ENCODE results near the gene NELFCD. TPM values are rescaled to one million over a fixed set of nuclear protein-coding genes. Genes with fewer than 3 reads are reported as not detected.

Gene NELFCD
- total RNA-seq, 1 experiment from 2014 or later: 179 TPM

GRCh38 chr20:58938541-58938940 is 42.5 kb upstream of the NELFCD start:
- DNase-seq: no peak
- Mint-ChIP-seq H3K27ac (ENCODE audit: unreplicated experiment) (no peak overlapping the region), H3K9me3 (ENCODE audit: low read depth, unreplicated experiment) (no peaks in the 10 kb centered on the region), H3K27me3 (ENCODE audit: unreplicated experiment) (no peaks in the 10 kb centered on the region), H3K4me3 (ENCODE audit: low read depth, unreplicated experiment) (no peak overlapping the region), H3K36me3 (ENCODE audit: insufficient read depth, unreplicated experiment) (no peaks in the 10 kb centered on the region), H3K4me1 (ENCODE audit: low read depth, unreplicated experiment) (no peaks in the 10 kb centered on the region)
- no peak for TF ChIP-seq CTCF (IDR thresholded peaks at IDR 0.05; ENCODE audit: unreplicated experiment)
- no TSS peak for BruUV-seq (replicated peaks)
- intact Hi-C loops (cut with micrococcal nuclease; ENCODE audit: unreplicated experiment): no loop called here
- CTCF ChIA-PET: interaction anchor here (0.7 kb wide), 1 partner anchor 206 kb away, joined by 4 read pairs; no protein-coding TSS in a partner anchor

- DNase-seq: no peak
- intact Hi-C loops (cut with micrococcal nuclease; ENCODE audit: unreplicated experiment): loop anchor here (5.0 kb wide), 1 partner anchor 34 kb away; no protein-coding TSS in a partner anchor
- CTCF ChIA-PET: no interaction called here
- Mint-ChIP-seq H3K27me3 (ENCODE audit: unreplicated experiment) (no peaks in the 10 kb centered on the region), H3K27ac (ENCODE audit: unreplicated experiment) (no peak overlapping the region), H3K4me1 (ENCODE audit: low read depth, unreplicated experiment) (peaks cover 15% of the 10 kb centered on the region), H3K4me3 (ENCODE audit: low read depth, unreplicated experiment) (no peak overlapping the region), H3K36me3 (ENCODE audit: insufficient read depth, unreplicated experiment) (peaks cover 10% of the 10 kb centered on the region), H3K9me3 (ENCODE audit: low read depth, unreplicated experiment) (no peaks in the 10 kb centered on the region)
- TF ChIP-seq CTCF (IDR thresholded peaks at IDR 0.05; ENCODE audit: unreplicated experiment): no peak
- BruUV-seq (replicated peaks): no TSS peak
Measured at GRCh38 chr20:58941471-58941870, 39.6 kb upstream of the NELFCD start.

GRCh38 chr20:58942549-58942948 is 38.5 kb upstream of the NELFCD start:
- H3K27ac Mint-ChIP-seq (ENCODE audit: unreplicated experiment): no peak overlapping the region
- H3K36me3 Mint-ChIP-seq (ENCODE audit: insufficient read depth, unreplicated experiment): peaks cover 10% of the 10 kb centered on the region
- CTCF ChIA-PET: interaction anchor here (0.6 kb wide), 1 partner anchor 19 kb away, joined by 4 read pairs; no protein-coding TSS in a partner anchor
- H3K4me3 Mint-ChIP-seq (ENCODE audit: low read depth, unreplicated experiment): no peak overlapping the region
- no peak for TF ChIP-seq CTCF (IDR thresholded peaks at IDR 0.05; ENCODE audit: unreplicated experiment)
- intact Hi-C loops (cut with micrococcal nuclease; ENCODE audit: unreplicated experiment): loop anchor here (5.0 kb wide), 1 partner anchor 35 kb away; no protein-coding TSS in a partner anchor
- DNase-seq: no peak
- BruUV-seq (replicated peaks): no TSS peak
- peaks cover 15% of the 10 kb centered on the region for H3K4me1 Mint-ChIP-seq (ENCODE audit: low read depth, unreplicated experiment)
- no peaks in the 10 kb centered on the region for H3K27me3 Mint-ChIP-seq (ENCODE audit: unreplicated experiment)
- H3K9me3 Mint-ChIP-seq (ENCODE audit: low read depth, unreplicated experiment): no peaks in the 10 kb centered on the region

- no peaks in the 10 kb centered on the region for H3K27me3 Mint-ChIP-seq (ENCODE audit: unreplicated experiment)
- peaks cover 15% of the 10 kb centered on the region for H3K4me1 Mint-ChIP-seq (ENCODE audit: low read depth, unreplicated experiment)
- H3K36me3 Mint-ChIP-seq (ENCODE audit: insufficient read depth, unreplicated experiment): peaks cover 10% of the 10 kb centered on the region
- intact Hi-C loops (cut with micrococcal nuclease; ENCODE audit: unreplicated experiment): loop anchor here (1.0 to 5.0 kb wide), 2 partner anchors 37 to 68 kb away; no protein-coding TSS in a partner anchor
- no TSS peak for BruUV-seq (replicated peaks)
- peak overlapping the region; percentile 37 for H3K4me3 Mint-ChIP-seq (ENCODE audit: low read depth, unreplicated experiment)
- peak; percentile 80 for DNase-seq
- CTCF ChIA-PET: interaction anchor here (0.5 kb wide), 1 partner anchor 13 kb away, joined by 3 read pairs; no protein-coding TSS in a partner anchor
- no peaks in the 10 kb centered on the region for H3K9me3 Mint-ChIP-seq (ENCODE audit: low read depth, unreplicated experiment)
- H3K27ac Mint-ChIP-seq (ENCODE audit: unreplicated experiment): peak overlapping the region; percentile 87
- no peak for TF ChIP-seq CTCF (IDR thresholded peaks at IDR 0.05; ENCODE audit: unreplicated experiment)
Measured at GRCh38 chr20:58944610-58945009, 36.4 kb upstream of the NELFCD start.

Data from Calu3 (cell line).